ENCODE data around the gene MASTL. TPM values are rescaled to one million over a fixed set of nuclear protein-coding genes. Genes with fewer than 3 reads are reported as not detected.

The MASTL gene
- polyA plus RNA-seq, 1 of the 3 experiments (the other 2 are of a cell fraction): 5.8 TPM

DNA sequence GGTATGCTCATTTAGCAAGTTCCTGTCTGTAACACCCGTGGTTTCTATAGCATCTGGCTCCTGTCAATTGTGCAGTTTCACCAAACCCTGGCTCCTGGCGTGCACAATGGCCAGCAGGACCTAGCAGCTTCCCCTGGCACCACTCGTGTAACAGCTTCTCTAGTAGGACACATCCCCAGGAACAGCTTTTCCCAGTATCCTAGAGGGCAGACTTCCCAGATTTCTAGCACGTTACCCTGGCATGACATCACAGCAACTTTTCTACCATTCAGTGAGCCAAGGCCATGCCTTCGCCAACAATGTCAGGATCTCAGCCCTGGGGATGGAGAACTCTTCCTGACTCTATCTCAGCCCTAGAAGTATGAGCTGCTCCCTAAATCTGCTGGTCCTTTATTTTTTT is 7.5 kb upstream of the MASTL start:
- CTCF ChIA-PET: no interaction called here
- 93% methylated on average over 5 of the region's 5 CpGs for WGBS (ENCODE audit: low lambda C conversion rate)

More for the DNA sequence above, 7.5 kb upstream of the MASTL start:
- H3F3A ChIP-seq (replicated peaks; ENCODE audit: insufficient read depth): peaks cover 13% of the 10 kb centered on the region
- no peaks in the 10 kb centered on the region for H3K9me3 ChIP-seq
- H3K27me3 ChIP-seq (ENCODE audit: insufficient read depth): no peaks in the 10 kb centered on the region
- no peaks in the 10 kb centered on the region for H3K9me2 ChIP-seq
- POLR2A ChIA-PET: no interaction called here
- H3K4me3 ChIP-seq (ENCODE audit: low read depth in 2 of 2, low read length in 1 of 2): no peak overlapping the region
- H2AFZ ChIP-seq (ENCODE audit: low read depth): no peak overlapping the region
- H4K20me1 ChIP-seq (ENCODE audit: insufficient read depth): peaks cover 58% of the 10 kb centered on the region
- TF ChIP-seq RAD21 (IDR thresholded peaks at IDR 0.05; ENCODE audit: low read length) (no peak), TEAD4 (IDR thresholded peaks at IDR 0.05; ENCODE audit: borderline replicate concordance, insufficient read depth) (no peak), NRF1 (IDR thresholded peaks at IDR 0.05; ENCODE audit: low read depth, low read length) (no peak), TAF1 (IDR thresholded peaks at IDR 0.05; ENCODE audit: borderline replicate concordance, low read depth, low read length) (no peak), YY1 (IDR thresholded peaks at IDR 0.05; ENCODE audit: low read depth) (no peak), ELF1 (IDR thresholded peaks at IDR 0.05) (no peak), SIN3A (IDR thresholded peaks at IDR 0.05; ENCODE audit: borderline replicate concordance, low read depth, low read length) (no peak), FOXM1 (IDR thresholded peaks at IDR 0.05; ENCODE audit: low read depth) (no peak), RXRA (IDR thresholded peaks at IDR 0.05; ENCODE audit: borderline replicate concordance, low read depth) (no peak), JUND (IDR thresholded peaks at IDR 0.05) (no peak), GABPA (IDR thresholded peaks at IDR 0.05; ENCODE audit: low read depth) (no peak), TCF12 (IDR thresholded peaks at IDR 0.05) (no peak)
- TF ChIP-seq, protein P1, sequence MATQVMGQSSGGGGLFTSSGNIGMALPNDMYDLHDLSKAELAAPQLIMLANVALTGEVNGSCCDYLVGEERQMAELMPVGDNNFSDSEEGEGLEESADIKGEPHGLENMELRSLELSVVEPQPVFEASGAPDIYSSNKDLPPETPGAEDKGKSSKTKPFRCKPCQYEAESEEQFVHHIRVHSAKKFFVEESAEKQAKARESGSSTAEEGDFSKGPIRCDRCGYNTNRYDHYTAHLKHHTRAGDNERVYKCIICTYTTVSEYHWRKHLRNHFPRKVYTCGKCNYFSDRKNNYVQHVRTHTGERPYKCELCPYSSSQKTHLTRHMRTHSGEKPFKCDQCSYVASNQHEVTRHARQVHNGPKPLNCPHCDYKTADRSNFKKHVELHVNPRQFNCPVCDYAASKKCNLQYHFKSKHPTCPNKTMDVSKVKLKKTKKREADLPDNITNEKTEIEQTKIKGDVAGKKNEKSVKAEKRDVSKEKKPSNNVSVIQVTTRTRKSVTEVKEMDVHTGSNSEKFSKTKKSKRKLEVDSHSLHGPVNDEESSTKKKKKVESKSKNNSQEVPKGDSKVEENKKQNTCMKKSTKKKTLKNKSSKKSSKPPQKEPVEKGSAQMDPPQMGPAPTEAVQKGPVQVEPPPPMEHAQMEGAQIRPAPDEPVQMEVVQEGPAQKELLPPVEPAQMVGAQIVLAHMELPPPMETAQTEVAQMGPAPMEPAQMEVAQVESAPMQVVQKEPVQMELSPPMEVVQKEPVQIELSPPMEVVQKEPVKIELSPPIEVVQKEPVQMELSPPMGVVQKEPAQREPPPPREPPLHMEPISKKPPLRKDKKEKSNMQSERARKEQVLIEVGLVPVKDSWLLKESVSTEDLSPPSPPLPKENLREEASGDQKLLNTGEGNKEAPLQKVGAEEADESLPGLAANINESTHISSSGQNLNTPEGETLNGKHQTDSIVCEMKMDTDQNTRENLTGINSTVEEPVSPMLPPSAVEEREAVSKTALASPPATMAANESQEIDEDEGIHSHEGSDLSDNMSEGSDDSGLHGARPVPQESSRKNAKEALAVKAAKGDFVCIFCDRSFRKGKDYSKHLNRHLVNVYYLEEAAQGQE (IDR thresholded peaks at IDR 0.05; ENCODE audit: low read depth, low read length): no peak
- TF ChIP-seq, protein P2, sequence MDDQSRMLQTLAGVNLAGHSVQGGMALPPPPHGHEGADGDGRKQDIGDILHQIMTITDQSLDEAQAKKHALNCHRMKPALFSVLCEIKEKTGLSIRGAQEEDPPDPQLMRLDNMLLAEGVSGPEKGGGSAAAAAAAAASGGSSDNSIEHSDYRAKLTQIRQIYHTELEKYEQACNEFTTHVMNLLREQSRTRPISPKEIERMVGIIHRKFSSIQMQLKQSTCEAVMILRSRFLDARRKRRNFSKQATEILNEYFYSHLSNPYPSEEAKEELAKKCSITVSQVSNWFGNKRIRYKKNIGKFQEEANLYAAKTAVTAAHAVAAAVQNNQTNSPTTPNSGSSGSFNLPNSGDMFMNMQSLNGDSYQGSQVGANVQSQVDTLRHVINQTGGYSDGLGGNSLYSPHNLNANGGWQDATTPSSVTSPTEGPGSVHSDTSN (IDR thresholded peaks at IDR 0.05): no peak
- TF ChIP-seq, protein P3, sequence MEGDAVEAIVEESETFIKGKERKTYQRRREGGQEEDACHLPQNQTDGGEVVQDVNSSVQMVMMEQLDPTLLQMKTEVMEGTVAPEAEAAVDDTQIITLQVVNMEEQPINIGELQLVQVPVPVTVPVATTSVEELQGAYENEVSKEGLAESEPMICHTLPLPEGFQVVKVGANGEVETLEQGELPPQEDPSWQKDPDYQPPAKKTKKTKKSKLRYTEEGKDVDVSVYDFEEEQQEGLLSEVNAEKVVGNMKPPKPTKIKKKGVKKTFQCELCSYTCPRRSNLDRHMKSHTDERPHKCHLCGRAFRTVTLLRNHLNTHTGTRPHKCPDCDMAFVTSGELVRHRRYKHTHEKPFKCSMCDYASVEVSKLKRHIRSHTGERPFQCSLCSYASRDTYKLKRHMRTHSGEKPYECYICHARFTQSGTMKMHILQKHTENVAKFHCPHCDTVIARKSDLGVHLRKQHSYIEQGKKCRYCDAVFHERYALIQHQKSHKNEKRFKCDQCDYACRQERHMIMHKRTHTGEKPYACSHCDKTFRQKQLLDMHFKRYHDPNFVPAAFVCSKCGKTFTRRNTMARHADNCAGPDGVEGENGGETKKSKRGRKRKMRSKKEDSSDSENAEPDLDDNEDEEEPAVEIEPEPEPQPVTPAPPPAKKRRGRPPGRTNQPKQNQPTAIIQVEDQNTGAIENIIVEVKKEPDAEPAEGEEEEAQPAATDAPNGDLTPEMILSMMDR (IDR thresholded peaks at IDR 0.05): no peak
- TF ChIP-seq, protein P4, sequence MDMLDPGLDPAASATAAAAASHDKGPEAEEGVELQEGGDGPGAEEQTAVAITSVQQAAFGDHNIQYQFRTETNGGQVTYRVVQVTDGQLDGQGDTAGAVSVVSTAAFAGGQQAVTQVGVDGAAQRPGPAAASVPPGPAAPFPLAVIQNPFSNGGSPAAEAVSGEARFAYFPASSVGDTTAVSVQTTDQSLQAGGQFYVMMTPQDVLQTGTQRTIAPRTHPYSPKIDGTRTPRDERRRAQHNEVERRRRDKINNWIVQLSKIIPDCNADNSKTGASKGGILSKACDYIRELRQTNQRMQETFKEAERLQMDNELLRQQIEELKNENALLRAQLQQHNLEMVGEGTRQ (IDR thresholded peaks at IDR 0.05; ENCODE audit: borderline replicate concordance, low read depth, low read length): no peak
- H3K9ac ChIP-seq: no peak overlapping the region
- peaks cover 0 to 2% of the 10 kb centered on the region in 2 experiments; a peak in 1 of 4 replicates for H3K4me1 ChIP-seq (ENCODE audit: control insufficient read depth in 1 of 2, insufficient read depth in 2 of 2, low read depth in 1 of 2, low read length in 1 of 2)
- peaks cover 49 to 60% of the 10 kb centered on the region in 2 experiments for H3K36me3 ChIP-seq (replicated peaks in 1 of 2; ENCODE audit: control insufficient read depth in 1 of 2, insufficient read depth in 2 of 2, low read length in 1 of 2)
- no peak overlapping the region for H3K4me2 ChIP-seq
- H3K27ac ChIP-seq (ENCODE audit: low read depth in 2 of 2, low read length in 1 of 2): no peak overlapping the region
- peaks cover 99% of the 10 kb centered on the region for H3K79me2 ChIP-seq (ENCODE audit: insufficient read depth)
- no peak for DNase-seq

Data from SK-N-SH (cell line).